PC-9 (cell line): ENCODE data around the gene NQO2.

Source experiments
- EZH2 ChIP-seq: fragments of 200-600 bp; sonication (generic); IDR thresholded peaks from 2 replicates; pipeline ENCODE4 v1.8.0; 2017; ENCODE audit warnings: antibody characterized with exemption, low read depth
- TF ChIP-seq, protein P1 (sequence below): fragments of 200-600 bp; sonication (generic); conservative IDR thresholded peaks from 2 replicates; pipeline ENCODE4 v1.6.1; 2017; ENCODE audit warnings: mixed run types, antibody characterized with exemption, mild to moderate bottlenecking, moderate library complexity

DNA sequence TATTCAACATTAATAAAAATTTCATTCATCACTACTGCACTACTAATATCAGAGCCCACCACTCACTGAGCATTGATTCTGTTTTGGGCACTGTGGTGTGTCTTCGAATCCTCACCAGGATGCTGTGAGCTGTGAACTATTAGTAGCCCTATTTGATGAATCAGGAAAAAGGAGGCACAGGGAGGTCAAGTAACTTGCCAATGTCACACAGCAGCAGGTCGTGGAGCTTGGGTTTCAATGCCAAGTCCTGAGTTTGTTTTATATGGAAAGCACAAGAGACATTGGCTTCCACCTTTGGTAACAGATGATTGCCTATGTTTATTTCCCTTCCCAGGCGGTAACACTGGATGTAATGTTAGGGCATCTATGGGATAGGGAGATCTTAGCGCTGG, 15.0 kb downstream of the NQO2 start:
- TF ChIP-seq, protein P1, sequence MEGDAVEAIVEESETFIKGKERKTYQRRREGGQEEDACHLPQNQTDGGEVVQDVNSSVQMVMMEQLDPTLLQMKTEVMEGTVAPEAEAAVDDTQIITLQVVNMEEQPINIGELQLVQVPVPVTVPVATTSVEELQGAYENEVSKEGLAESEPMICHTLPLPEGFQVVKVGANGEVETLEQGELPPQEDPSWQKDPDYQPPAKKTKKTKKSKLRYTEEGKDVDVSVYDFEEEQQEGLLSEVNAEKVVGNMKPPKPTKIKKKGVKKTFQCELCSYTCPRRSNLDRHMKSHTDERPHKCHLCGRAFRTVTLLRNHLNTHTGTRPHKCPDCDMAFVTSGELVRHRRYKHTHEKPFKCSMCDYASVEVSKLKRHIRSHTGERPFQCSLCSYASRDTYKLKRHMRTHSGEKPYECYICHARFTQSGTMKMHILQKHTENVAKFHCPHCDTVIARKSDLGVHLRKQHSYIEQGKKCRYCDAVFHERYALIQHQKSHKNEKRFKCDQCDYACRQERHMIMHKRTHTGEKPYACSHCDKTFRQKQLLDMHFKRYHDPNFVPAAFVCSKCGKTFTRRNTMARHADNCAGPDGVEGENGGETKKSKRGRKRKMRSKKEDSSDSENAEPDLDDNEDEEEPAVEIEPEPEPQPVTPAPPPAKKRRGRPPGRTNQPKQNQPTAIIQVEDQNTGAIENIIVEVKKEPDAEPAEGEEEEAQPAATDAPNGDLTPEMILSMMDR = no peak
- no peak for TF ChIP-seq EZH2
